Measurements from ENCODE around the gene PCDHGA6. TPM values are rescaled to one million over a fixed set of nuclear protein-coding genes. Genes with fewer than 3 reads are reported as not detected.

Gene PCDHGA6
- polyA plus RNA-seq, 10 donors = 2.4 to 5.4 (median 3.4) TPM

DNA sequence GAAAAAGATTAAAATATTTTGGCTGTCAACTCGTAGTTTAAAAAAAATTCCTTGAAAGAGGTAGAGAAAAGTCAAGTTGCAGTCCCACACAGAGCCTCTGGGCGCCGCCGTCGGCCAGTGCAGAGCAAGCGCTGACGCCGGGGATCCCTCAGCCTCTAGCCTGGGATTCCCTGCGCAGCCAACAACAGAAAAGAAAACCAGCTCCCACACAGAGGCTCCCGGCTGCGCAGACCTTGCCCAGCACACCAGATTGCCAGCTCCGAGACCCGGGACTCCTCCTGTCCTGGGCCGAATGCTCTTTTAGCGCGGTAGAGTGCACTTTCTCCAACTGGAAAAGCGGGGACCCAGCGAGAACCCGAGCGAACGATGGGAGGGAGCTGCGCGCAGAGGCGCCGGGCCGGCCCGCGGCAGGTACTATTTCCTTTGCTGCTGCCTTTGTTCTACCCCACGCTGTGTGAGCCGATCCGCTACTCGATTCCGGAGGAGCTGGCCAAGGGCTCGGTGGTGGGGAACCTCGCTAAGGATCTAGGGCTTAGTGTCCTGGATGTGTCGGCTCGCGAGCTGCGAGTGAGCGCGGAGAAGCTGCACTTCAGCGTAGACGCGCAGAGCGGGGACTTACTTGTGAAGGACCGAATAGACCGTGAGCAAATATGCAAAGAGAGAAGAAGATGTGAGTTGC lies 43.9 kb downstream of the PCDHGA6 start, which contains the start of gene PCDHGB7:
TSS of gene PCDHGB7 (plus strand) at position 184 of the 679 bp plus-strand sequence. CDS start at position 367, 183 bp downstream.
- DNase-seq = peak; percentile 46 to 72 (median 69)

GRCh38 chr5:141419074-141419880 lies 45.6 kb downstream of the PCDHGA6 start:
- no peak for DNase-seq

- DNase-seq = peak in 2 of 3 donors; percentile 44
Measured at GRCh38 chr5:141420855-141421488, 47.3 kb downstream of the PCDHGA6 start, which contains the start of gene PCDHGA11. TSS of gene PCDHGA11 (plus strand) at chr5:141421051. CDS start at chr5:141421228, 177 bp downstream.

DNA sequence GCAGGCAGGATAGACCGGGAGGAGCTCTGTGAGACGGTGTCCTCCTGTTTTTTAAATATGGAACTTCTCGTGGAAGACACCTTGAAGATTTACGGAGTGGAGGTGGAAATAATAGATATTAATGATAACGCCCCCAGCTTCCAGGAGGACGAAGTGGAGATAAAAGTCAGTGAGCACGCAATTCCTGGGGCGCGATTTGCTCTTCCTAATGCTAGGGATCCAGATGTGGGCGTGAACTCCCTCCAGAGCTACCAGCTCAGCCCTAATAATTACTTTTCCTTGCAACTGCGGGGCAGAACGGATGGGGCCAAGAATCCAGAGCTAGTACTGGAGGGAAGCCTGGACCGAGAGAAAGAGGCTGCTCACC lies 47.8 kb downstream of the PCDHGA6 start:
- no peak for DNase-seq

DNA sequence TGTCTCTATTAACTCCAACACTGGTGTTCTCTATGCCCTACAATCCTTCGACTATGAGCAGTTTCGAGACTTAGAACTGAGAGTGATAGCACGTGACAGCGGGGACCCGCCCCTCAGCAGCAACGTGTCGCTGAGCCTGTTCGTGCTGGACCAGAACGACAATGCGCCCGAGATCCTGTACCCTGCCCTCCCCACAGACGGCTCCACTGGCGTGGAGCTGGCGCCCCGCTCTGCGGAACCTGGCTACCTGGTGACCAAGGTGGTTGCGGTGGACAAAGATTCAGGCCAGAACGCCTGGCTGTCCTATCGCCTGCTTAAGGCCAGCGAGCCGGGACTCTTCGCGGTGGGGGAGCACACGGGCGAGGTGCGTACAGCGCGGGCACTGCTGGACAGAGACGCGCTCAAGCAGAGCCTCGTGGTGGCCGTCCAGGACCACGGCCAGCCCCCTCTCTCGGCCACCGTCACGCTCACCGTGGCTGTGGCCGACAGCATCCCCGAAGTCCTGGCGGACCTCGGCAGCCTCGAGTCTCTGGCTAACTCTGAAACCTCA lies 49.1 kb downstream of the PCDHGA6 start:
- no peak for DNase-seq

DNA sequence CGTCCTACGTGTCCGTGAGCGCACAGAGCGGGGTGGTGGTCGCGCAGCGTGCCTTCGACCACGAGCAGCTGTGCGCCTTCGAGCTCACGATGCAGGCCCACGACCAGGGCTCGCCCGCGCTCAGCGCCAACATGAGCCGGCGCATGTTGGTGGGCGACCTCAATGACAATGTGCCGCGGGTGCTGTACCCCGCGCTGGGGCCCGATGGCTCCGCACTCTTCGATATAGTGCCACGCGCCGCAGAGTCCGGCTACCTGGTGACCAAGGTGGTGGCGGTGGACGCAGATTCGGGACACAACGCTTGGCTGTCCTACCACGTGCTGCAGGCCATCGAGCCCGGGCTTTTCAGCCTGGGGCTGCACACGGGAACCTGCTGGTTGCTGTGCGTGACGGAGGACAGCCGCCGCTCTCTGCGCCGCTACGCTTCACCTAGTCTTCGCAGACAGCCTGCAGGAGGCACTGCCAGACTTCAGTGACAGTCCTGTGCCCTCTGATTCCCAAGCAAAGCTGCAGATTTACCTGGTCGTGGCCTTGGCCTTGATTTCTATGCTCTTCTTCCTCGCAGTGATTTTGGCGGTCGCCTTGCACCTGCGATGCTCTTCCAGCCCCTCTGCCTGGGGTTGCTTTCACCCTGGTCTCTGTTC lies 54.2 kb downstream of the PCDHGA6 start:
- no peak for DNase-seq

Other genes with a start within 250 kb of the PCDHGA6 start
- gene PCDHB5, start 238.7 kb upstream of the PCDHGA6 start, polyA plus RNA-seq (ENCODE audit: insufficient read length in 10 of 10) = 1 to 10 TPM; 2.7 to 5.1 (median 3.9) TPM
- gene PCDHB6, start 223.8 kb upstream of the PCDHGA6 start, polyA plus RNA-seq (ENCODE audit: insufficient read length in 10 of 10) = 1 to 10 TPM; 1.3 to 2.5 (median 1.8) TPM
- 1 to 10 TPM; 1.8 to 3.5 (median 2.6) TPM for gene PCDHB7, start 201.2 kb upstream of the PCDHGA6 start, polyA plus RNA-seq (ENCODE audit: insufficient read length in 10 of 10)
- 1 to 10 TPM in 8 of 10 donors, under 1 TPM in 2; 0.34 to 2.4 (median 1.3) TPM for gene PCDHB8, start 196.1 kb upstream of the PCDHGA6 start, polyA plus RNA-seq (ENCODE audit: insufficient read length in 10 of 10)
- 1 to 10 TPM; 2.3 to 6.1 (median 4.2) TPM for gene PCDHB16, start 191.5 kb upstream of the PCDHGA6 start, polyA plus RNA-seq (ENCODE audit: insufficient read length in 10 of 10)
- 1 to 10 TPM; 1.4 to 3.9 (median 2.5) TPM for gene PCDHB9, start 186.7 kb upstream of the PCDHGA6 start, polyA plus RNA-seq (ENCODE audit: insufficient read length in 10 of 10)
- gene PCDHB10, start 181.5 kb upstream of the PCDHGA6 start, polyA plus RNA-seq (ENCODE audit: insufficient read length in 10 of 10) = 1 to 10 TPM; 3.6 to 6.4 (median 4.9) TPM
- gene PCDHB11, start 174.3 kb upstream of the PCDHGA6 start, polyA plus RNA-seq (ENCODE audit: insufficient read length in 10 of 10) = 1 to 10 TPM; 1.6 to 3.5 (median 2.7) TPM
- gene PCDHB12, start 165.2 kb upstream of the PCDHGA6 start, polyA plus RNA-seq (ENCODE audit: insufficient read length in 10 of 10) = 1 to 10 TPM; 2.3 to 3.7 (median 2.8) TPM
- gene PCDHB13, start 160.0 kb upstream of the PCDHGA6 start, polyA plus RNA-seq (ENCODE audit: insufficient read length in 10 of 10) = 1 to 10 TPM; 2.3 to 3.6 (median 2.6) TPM
- gene PCDHB14, start 150.5 kb upstream of the PCDHGA6 start, polyA plus RNA-seq (ENCODE audit: insufficient read length in 10 of 10) = 1 to 10 TPM; 5.3 to 8.1 (median 6.6) TPM
- 1 to 10 TPM; 5.9 to 9.7 (median 7.8) TPM for gene PCDHB15, start 128.5 kb upstream of the PCDHGA6 start, polyA plus RNA-seq (ENCODE audit: insufficient read length in 10 of 10)
- under 1 TPM in 1 of 10 donors, not detected in 9; 0.17 TPM for gene SLC25A2, start 69.8 kb upstream of the PCDHGA6 start, polyA plus RNA-seq (ENCODE audit: insufficient read length in 10 of 10)
- 10 to 100 TPM; 74.5 to 97.2 (median 82.8) TPM for gene TAF7, start 53.1 kb upstream of the PCDHGA6 start, polyA plus RNA-seq (ENCODE audit: insufficient read length in 10 of 10)
- under 1 TPM; 0.38 to 0.64 (median 0.54) TPM for gene PCDHGA1, start 43.4 kb upstream of the PCDHGA6 start, polyA plus RNA-seq (ENCODE audit: insufficient read length in 10 of 10)
- gene PCDHGA2, start 35.1 kb upstream of the PCDHGA6 start, polyA plus RNA-seq (ENCODE audit: insufficient read length in 10 of 10) = 1 to 10 TPM; 1.7 to 3.1 (median 2.4) TPM
- 1 to 10 TPM; 1.2 to 1.7 (median 1.4) TPM for gene PCDHGA3, start 30.1 kb upstream of the PCDHGA6 start, polyA plus RNA-seq (ENCODE audit: insufficient read length in 10 of 10)
- under 1 TPM; 0.36 to 0.88 (median 0.60) TPM for gene PCDHGB1, start 23.8 kb upstream of the PCDHGA6 start, polyA plus RNA-seq (ENCODE audit: insufficient read length in 10 of 10)
- gene PCDHGA4, start 18.9 kb upstream of the PCDHGA6 start, polyA plus RNA-seq (ENCODE audit: insufficient read length in 10 of 10) = 1 to 10 TPM; 1.1 to 1.8 (median 1.3) TPM
- 1 to 10 TPM; 1.9 to 2.6 (median 2.2) TPM for gene PCDHGB2, start 13.9 kb upstream of the PCDHGA6 start, polyA plus RNA-seq (ENCODE audit: insufficient read length in 10 of 10)
- gene PCDHGA5, start 9.7 kb upstream of the PCDHGA6 start, polyA plus RNA-seq (ENCODE audit: insufficient read length in 10 of 10) = 1 to 10 TPM; 1.9 to 3.3 (median 2.6) TPM
- 1 to 10 TPM in 9 of 10 donors, under 1 TPM in 1; 0.99 to 1.7 (median 1.4) TPM for gene PCDHGB3, start 3.6 kb upstream of the PCDHGA6 start, polyA plus RNA-seq (ENCODE audit: insufficient read length in 10 of 10)
- 1 to 10 TPM; 1.2 to 2.0 (median 1.4) TPM for gene PCDHGA7, start 8.9 kb downstream of the PCDHGA6 start, polyA plus RNA-seq (ENCODE audit: insufficient read length in 10 of 10)
- gene PCDHGB4, start 13.8 kb downstream of the PCDHGA6 start, polyA plus RNA-seq (ENCODE audit: insufficient read length in 10 of 10) = 1 to 10 TPM; 1.7 to 3.9 (median 2.5) TPM
- gene PCDHGA8, start 18.7 kb downstream of the PCDHGA6 start, polyA plus RNA-seq (ENCODE audit: insufficient read length in 10 of 10) = under 1 TPM; 0.43 to 0.83 (median 0.57) TPM
- gene PCDHGB5, start 24.1 kb downstream of the PCDHGA6 start, polyA plus RNA-seq (ENCODE audit: insufficient read length in 10 of 10) = 1 to 10 TPM; 2.5 to 7.0 (median 4.1) TPM
- gene PCDHGA9, start 28.9 kb downstream of the PCDHGA6 start, polyA plus RNA-seq (ENCODE audit: insufficient read length in 10 of 10) = 1 to 10 TPM; 3.4 to 5.3 (median 3.8) TPM
- gene PCDHGB6, start 34.1 kb downstream of the PCDHGA6 start, polyA plus RNA-seq (ENCODE audit: insufficient read length in 10 of 10) = 1 to 10 TPM; 2.7 to 6.8 (median 4.3) TPM
- 1 to 10 TPM; 1.2 to 2.8 (median 1.8) TPM for gene PCDHGA10, start 39.1 kb downstream of the PCDHGA6 start, polyA plus RNA-seq (ENCODE audit: insufficient read length in 10 of 10)
- 10 to 100 TPM in 1 of 10 donors, 1 to 10 TPM in 9; 7.4 to 11.7 (median 8.2) TPM for gene PCDHGB7, start 43.8 kb downstream of the PCDHGA6 start, polyA plus RNA-seq (ENCODE audit: insufficient read length in 10 of 10)
- gene PCDHGA11, start 47.2 kb downstream of the PCDHGA6 start, polyA plus RNA-seq (ENCODE audit: insufficient read length in 10 of 10) = 1 to 10 TPM; 2.9 to 4.8 (median 3.3) TPM
- 1 to 10 TPM; 1.2 to 3.1 (median 2.3) TPM for gene PCDHGA12, start 56.6 kb downstream of the PCDHGA6 start, polyA plus RNA-seq (ENCODE audit: insufficient read length in 10 of 10)
- 100 to 1,000 TPM in 8 of 10 donors, 10 to 100 TPM in 2; 95.8 to 177 (median 115) TPM for gene PCDHGC3, start 102.1 kb downstream of the PCDHGA6 start, polyA plus RNA-seq (ENCODE audit: insufficient read length in 10 of 10)
- 1 to 10 TPM in 9 of 10 donors, under 1 TPM in 1; 0.93 to 2.2 (median 1.6) TPM for gene PCDHGC4, start 111.1 kb downstream of the PCDHGA6 start, polyA plus RNA-seq (ENCODE audit: insufficient read length in 10 of 10)
- gene PCDHGC5, start 115.2 kb downstream of the PCDHGA6 start, polyA plus RNA-seq (ENCODE audit: insufficient read length in 10 of 10) = 1 to 10 TPM in 1 of 10 donors, under 1 TPM in 9; 0.25 to 1.4 (median 0.44) TPM
- 10 to 100 TPM; 24.3 to 34.3 (median 27.6) TPM for gene DIAPH1, start 245.1 kb downstream of the PCDHGA6 start, polyA plus RNA-seq (ENCODE audit: insufficient read length in 10 of 10)